ENCODE results near the gene TMEM132E. TPM values are rescaled to one million over a fixed set of nuclear protein-coding genes. Genes with fewer than 3 reads are reported as not detected.

Gene TMEM132E
- total RNA-seq, 1 experiment from 2014 or later = 0.42 TPM

GRCh38 chr17:34673516-34673915, 94.1 kb downstream of the TMEM132E start:
- Histone ChIP-seq H3K23me2 (ENCODE audit: insufficient read length, low read depth, low read length, poor library complexity, severe bottlenecking) (no peaks in the 10 kb centered on the region), H2AK5ac (ENCODE audit: insufficient read length, low read length) (no peak overlapping the region), H3K56ac (ENCODE audit: insufficient read length, low read depth, low read length) (no peak overlapping the region), H3K79me1 (ENCODE audit: insufficient read depth, low read depth, low read length, poor library complexity, severe bottlenecking) (no peaks in the 10 kb centered on the region), H2BK15ac (ENCODE audit: low read depth, low read length) (no peak overlapping the region), H3K9ac (ENCODE audit: extremely low read depth, insufficient read length, low read length) (no peak overlapping the region), H3K4me2 (ENCODE audit: insufficient read depth, insufficient read length, low read length) (no peak overlapping the region), H2BK5ac (ENCODE audit: insufficient read length, low read length) (no peak overlapping the region), H4K5ac (ENCODE audit: insufficient read length, low read depth, low read length) (no peak overlapping the region), H3K27ac (ENCODE audit: insufficient read length, low read depth, low read length) (no peak overlapping the region), H2AFZ (ENCODE audit: low read length) (no peak overlapping the region), H4K8ac (replicated peaks; ENCODE audit: insufficient read length, low read depth, low read length) (no peak overlapping the region), H3K4ac (ENCODE audit: low read depth, low read length) (no peak overlapping the region), H3K9me3 (ENCODE audit: control insufficient read depth, low read depth, low read length) (no peaks in the 10 kb centered on the region), H4K91ac (ENCODE audit: insufficient read length, low read depth, low read length) (no peak overlapping the region), H3K23ac (ENCODE audit: insufficient read length, low read depth, low read length) (no peak overlapping the region), H3K18ac (ENCODE audit: insufficient read length, low read depth, low read length) (no peak overlapping the region), H3K14ac (ENCODE audit: insufficient read depth, low read length) (no peak overlapping the region), H2BK120ac (ENCODE audit: low read depth, low read length, poor library complexity, severe bottlenecking) (no peak overlapping the region), H2BK12ac (ENCODE audit: insufficient read length, low read depth, low read length) (no peak overlapping the region), H3K4me1 (ENCODE audit: insufficient read depth, low read length) (no peaks in the 10 kb centered on the region; the same call in 1 of the 2 replicates), H2BK20ac (ENCODE audit: low read depth, low read length, poor library complexity, severe bottlenecking) (no peak overlapping the region), H3T11ph (ENCODE audit: low read length) (no peak overlapping the region), H3K79me2 (ENCODE audit: insufficient read depth, low read length) (no peaks in the 10 kb centered on the region), H3K27me3 (ENCODE audit: insufficient read depth, low read length) (no peaks in the 10 kb centered on the region), H4K20me1 (ENCODE audit: control insufficient read depth, insufficient read depth, insufficient read length) (peaks cover 3% of the 10 kb centered on the region)
- no peak for DNase-seq
- Mint-ChIP-seq H3K27ac (no peak overlapping the region), H3K4me1 (peaks cover 10 to 11% of the 10 kb centered on the region in 2 experiments), H3K9me3 (no peaks in the 10 kb centered on the region), H3K4me3 (no peak overlapping the region), H3K27me3 (ENCODE audit: low read depth) (peaks cover 14% of the 10 kb centered on the region), H3K36me3 (ENCODE audit: insufficient read depth in 1 of 3, low read depth in 3 of 3) (no peaks in the 10 kb centered on the region)
- TF ChIP-seq CTCF (conservative IDR thresholded peaks at IDR 0.05) = no peak
- no CpG with 5 or more reads among the region's 2 CpGs for WGBS (ENCODE audit: extremely low coverage, insufficient read length, low lambda C conversion rate)
